ENCODE results near the gene BAIAP2. TPM values are rescaled to one million over a fixed set of nuclear protein-coding genes. Genes with fewer than 3 reads are reported as not detected.
A peak's percentile ranks its signal among the peaks of the same experiment; 100 is the strongest.

BAIAP2 gene
- total and polyA plus RNA-seq, 12 donors = 9.5 to 25.8 (median 15.6) TPM

- peak overlapping the region in 9 of 10 donors; percentile 69 to 90 (median 82) for H3K27ac ChIP-seq
- intact Hi-C loops (cut with DNase I) = no loop called here
- ATAC-seq = no peak
- WGBS, 2 donors = 87 to 89% methylated on average over 17 of the region's 17 CpGs
- DNase-seq = no peak
- H3K4me3 ChIP-seq = no peak overlapping the region
- no peaks in the 10 kb centered on the region for H3K36me3 ChIP-seq
- peaks cover 26 to 92% (median 80%) of the 10 kb centered on the region in 9 donors for H3K4me1 ChIP-seq
- no peaks in the 10 kb centered on the region for H3K9me3 ChIP-seq
- no peaks in the 10 kb centered on the region for H3K27me3 ChIP-seq
- TF ChIP-seq CTCF (IDR thresholded peaks at IDR 0.05) = no peak
These were observed 11.3 kb downstream of the BAIAP2 start for GRCh38 chr17:81046132-81046769.

DNA sequence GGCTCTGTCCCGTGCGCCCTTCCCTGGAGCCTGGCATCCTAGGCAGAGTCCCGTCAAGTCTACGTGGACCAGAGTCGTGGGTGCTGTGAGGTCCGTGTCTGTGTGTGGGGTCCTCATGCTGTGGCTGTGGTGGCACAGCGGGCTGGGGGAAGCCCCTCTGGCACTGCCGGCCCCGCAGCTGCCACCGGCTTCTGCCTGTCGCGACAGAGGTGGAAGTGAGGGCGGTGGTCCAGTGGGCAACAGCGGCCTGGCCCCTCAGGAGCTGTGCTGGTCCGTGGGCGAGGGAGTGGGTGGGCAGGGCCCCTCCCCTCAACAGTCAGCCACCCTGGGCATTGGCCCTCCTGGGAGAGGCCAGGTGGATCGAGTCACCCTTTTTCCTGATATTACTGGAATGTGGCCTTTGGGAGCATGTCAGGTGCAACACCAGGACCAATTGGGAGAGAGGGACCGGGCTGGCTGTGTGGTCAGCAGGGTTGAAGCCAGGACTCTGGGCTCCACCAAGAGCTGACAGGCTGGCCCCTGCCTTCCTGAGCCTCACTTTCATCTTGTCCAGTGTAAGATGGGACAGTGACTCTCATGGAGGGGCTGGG, 11.9 kb downstream of the BAIAP2 start:
- no peak for DNase-seq
- Histone ChIP-seq H3K27me3 (no peaks in the 10 kb centered on the region), H3K36me3 (no peaks in the 10 kb centered on the region), H3K4me3 (no peak overlapping the region), H3K4me1 (peaks cover 26 to 95% (median 86%) of the 10 kb centered on the region in 9 donors), H3K9me3 (no peaks in the 10 kb centered on the region), H3K27ac (peak overlapping the region in 2 of 10 donors; percentile 86 to 90)
- no peak for TF ChIP-seq CTCF (IDR thresholded peaks at IDR 0.05)
- ATAC-seq = no peak
- intact Hi-C loops (cut with DNase I) = no loop called here
- 85% methylated on average over 18 of the region's 18 CpGs for WGBS, 2 donors

- WGBS, 2 donors = 90 to 92% methylated on average over 28 of the region's 28 CpGs
- Histone ChIP-seq H3K4me3 (no peak overlapping the region), H3K9me3 (no peaks in the 10 kb centered on the region), H3K36me3 (no peaks in the 10 kb centered on the region), H3K27ac (peak overlapping the region in 5 of 10 donors; percentile 2 to 71 (median 60)), H3K4me1 (peaks cover 18 to 96% (median 84%) of the 10 kb centered on the region in 9 donors), H3K27me3 (no peaks in the 10 kb centered on the region)
- DNase-seq (no peak), ATAC-seq (no peak)
- TF ChIP-seq CTCF (IDR thresholded peaks at IDR 0.05) = no peak
- intact Hi-C loops (cut with DNase I) = no loop called here
These were observed 13.9 kb downstream of the BAIAP2 start for GRCh38 chr17:81048827-81049371.

DNA sequence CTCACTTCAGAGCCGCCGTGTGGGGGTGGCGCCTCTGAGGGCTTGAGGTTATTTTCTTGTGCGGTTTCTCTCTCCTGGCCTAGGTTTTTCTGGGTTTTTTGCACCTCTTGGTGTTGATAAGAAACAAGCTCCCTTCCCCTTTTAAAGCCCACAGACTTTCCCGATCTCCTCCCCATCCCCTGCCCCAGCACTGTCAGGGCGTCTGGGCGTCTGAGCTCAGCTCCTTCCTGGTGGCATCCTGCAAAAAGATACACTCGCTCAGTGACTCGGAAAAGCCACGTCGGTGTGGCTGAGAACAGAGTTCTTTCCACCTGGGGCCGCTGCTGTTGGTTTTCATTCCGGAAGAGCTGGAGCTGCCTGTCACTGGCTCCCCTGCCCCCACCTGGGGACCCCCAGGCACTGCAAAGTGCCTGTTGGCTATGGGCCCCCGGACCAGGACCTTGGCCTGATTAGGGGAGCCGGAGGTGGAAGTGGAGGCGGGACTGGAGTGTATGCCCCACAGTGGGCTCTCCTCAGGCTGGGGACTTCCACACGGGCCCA, 14.5 kb downstream of the BAIAP2 start:
- H3K4me3 ChIP-seq = peak overlapping the region in 3 of 10 donors; percentile 11 to 27 (median 25)
- H3K36me3 ChIP-seq = peaks cover 0 to 2% (median 0%) of the 10 kb centered on the region in 9 donors
- peak overlapping the region in 9 of 10 donors; percentile 2 to 73 (median 56) for H3K27ac ChIP-seq
- no peak for DNase-seq
- no peaks in the 10 kb centered on the region for H3K27me3 ChIP-seq
- H3K9me3 ChIP-seq = no peaks in the 10 kb centered on the region
- intact Hi-C loops (cut with DNase I) = no loop called here
- no peak for ATAC-seq
- H3K4me1 ChIP-seq = peaks cover 13 to 91% (median 78%) of the 10 kb centered on the region in 9 donors
- no peak for TF ChIP-seq CTCF (IDR thresholded peaks at IDR 0.05)
- WGBS, 2 donors = 64 to 67% methylated on average over 17 of the region's 17 CpGs

All from heart right ventricle (tissue), 16 donors.